ENCODE results near the gene FGF7. TPM values are rescaled to one million over a fixed set of nuclear protein-coding genes. Genes with fewer than 3 reads are reported as not detected.

FGF7 gene
- total and polyA plus RNA-seq, 2 experiments from 2014 or later: 0.03 to 0.08 TPM

DNA sequence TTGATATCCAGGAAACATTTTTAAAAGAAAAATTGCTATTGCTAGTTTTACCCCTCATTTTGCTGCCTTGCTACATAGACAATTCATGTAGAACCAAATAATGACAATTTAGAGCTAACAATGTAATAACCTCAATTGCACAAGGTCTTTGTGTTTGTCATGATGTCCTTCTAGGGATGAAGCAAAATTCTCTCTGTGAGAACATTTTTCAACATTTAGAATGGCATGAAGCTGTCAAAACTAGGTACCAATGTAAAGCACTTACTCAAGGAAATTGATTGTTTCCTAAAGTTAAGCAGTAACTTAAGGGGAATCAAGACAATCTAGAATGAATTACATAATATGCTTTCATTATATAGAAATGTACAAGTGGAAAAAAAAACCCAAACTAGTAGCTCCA lies 7.9 kb upstream of the FGF7 start:
- no peak overlapping the region for H2AFZ ChIP-seq
- no peak overlapping the region for H3K4me3 ChIP-seq
- no peaks in the 10 kb centered on the region; the same call in 2 of the 3 replicates for H3K36me3 Mint-ChIP-seq (ENCODE audit: low read depth)
- H3K27me3 Mint-ChIP-seq (ENCODE audit: insufficient read depth, low read depth, poor library complexity): peaks cover 3% of the 10 kb centered on the region
- H3K36me3 ChIP-seq (ENCODE audit: insufficient read depth): no peaks in the 10 kb centered on the region
- no peaks in the 10 kb centered on the region for H3F3A ChIP-seq (replicated peaks; ENCODE audit: low read depth)
- H3K27me3 ChIP-seq (ENCODE audit: insufficient read depth): no peaks in the 10 kb centered on the region
- H3K79me2 ChIP-seq (replicated peaks; ENCODE audit: insufficient read depth): no peaks in the 10 kb centered on the region
- no peak overlapping the region for H3K4me3 Mint-ChIP-seq
- H3K9me3 Mint-ChIP-seq: no peaks in the 10 kb centered on the region
- no peak overlapping the region for H3K27ac ChIP-seq (ENCODE audit: low read depth)
- ATAC-seq: no peak
- H3K4me2 ChIP-seq: no peak overlapping the region
- no peaks in the 10 kb centered on the region for H3K9me2 ChIP-seq (ENCODE audit: insufficient read depth)
- H4K20me1 ChIP-seq (replicated peaks; ENCODE audit: insufficient read depth): no peaks in the 10 kb centered on the region
- no peaks in the 10 kb centered on the region for H3K4me1 ChIP-seq (ENCODE audit: insufficient read depth)
- no peaks in the 10 kb centered on the region for H3K4me1 Mint-ChIP-seq
- DNase-seq (ENCODE audit: low spot score): no peak
- TF ChIP-seq CREB1 (CRISPR knock-in tag; IDR thresholded peaks at IDR 0.05; ENCODE audit: low read depth) (no peak), ZNF114 (CRISPR knock-in tag; IDR thresholded peaks at IDR 0.05) (no peak)
- TF ChIP-seq, protein P1, sequence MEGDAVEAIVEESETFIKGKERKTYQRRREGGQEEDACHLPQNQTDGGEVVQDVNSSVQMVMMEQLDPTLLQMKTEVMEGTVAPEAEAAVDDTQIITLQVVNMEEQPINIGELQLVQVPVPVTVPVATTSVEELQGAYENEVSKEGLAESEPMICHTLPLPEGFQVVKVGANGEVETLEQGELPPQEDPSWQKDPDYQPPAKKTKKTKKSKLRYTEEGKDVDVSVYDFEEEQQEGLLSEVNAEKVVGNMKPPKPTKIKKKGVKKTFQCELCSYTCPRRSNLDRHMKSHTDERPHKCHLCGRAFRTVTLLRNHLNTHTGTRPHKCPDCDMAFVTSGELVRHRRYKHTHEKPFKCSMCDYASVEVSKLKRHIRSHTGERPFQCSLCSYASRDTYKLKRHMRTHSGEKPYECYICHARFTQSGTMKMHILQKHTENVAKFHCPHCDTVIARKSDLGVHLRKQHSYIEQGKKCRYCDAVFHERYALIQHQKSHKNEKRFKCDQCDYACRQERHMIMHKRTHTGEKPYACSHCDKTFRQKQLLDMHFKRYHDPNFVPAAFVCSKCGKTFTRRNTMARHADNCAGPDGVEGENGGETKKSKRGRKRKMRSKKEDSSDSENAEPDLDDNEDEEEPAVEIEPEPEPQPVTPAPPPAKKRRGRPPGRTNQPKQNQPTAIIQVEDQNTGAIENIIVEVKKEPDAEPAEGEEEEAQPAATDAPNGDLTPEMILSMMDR (conservative IDR thresholded peaks at IDR 0.05; ENCODE audit: low read depth in 2 of 2): no peak
- no peak overlapping the region for H3K27ac Mint-ChIP-seq

DNA sequence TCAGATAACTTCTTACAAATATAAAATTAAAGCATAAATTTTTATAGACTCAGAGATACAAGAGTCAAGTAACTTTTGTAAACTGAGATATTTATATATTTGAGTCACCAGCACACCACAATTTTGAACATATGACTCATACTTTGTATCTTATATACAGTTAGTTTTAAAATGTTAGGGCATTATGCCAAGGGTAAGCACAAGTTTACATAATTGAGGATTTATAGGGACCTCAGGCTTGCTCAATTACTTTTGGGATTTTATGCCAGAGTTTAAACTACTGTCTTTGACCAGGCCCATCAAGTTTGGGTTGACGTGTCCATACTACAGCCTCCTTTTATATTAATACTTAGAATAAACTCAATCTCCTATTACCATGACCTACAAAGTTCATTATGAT lies 7.4 kb upstream of the FGF7 start:
- H3F3A ChIP-seq (replicated peaks; ENCODE audit: low read depth): no peaks in the 10 kb centered on the region
- DNase-seq (ENCODE audit: low spot score): no peak
- Mint-ChIP-seq H3K4me3 (no peak overlapping the region), H3K4me1 (no peaks in the 10 kb centered on the region), H3K27me3 (ENCODE audit: insufficient read depth, low read depth, poor library complexity) (peaks cover 3% of the 10 kb centered on the region), H3K9me3 (no peaks in the 10 kb centered on the region), H3K27ac (no peak overlapping the region), H3K36me3 (ENCODE audit: low read depth) (no peaks in the 10 kb centered on the region; the same call in 2 of the 3 replicates)
- H3K9me2 ChIP-seq (ENCODE audit: insufficient read depth): no peaks in the 10 kb centered on the region
- no peaks in the 10 kb centered on the region for H3K79me2 ChIP-seq (replicated peaks; ENCODE audit: insufficient read depth)
- H3K4me3 ChIP-seq: no peak overlapping the region
- ATAC-seq: no peak
- H3K27me3 ChIP-seq (ENCODE audit: insufficient read depth): no peaks in the 10 kb centered on the region
- no peaks in the 10 kb centered on the region for H3K36me3 ChIP-seq (ENCODE audit: insufficient read depth)
- no peak overlapping the region for H3K27ac ChIP-seq (ENCODE audit: low read depth)
- H3K4me1 ChIP-seq (ENCODE audit: insufficient read depth): no peaks in the 10 kb centered on the region
- H2AFZ ChIP-seq: no peak overlapping the region
- H3K4me2 ChIP-seq: no peak overlapping the region
- H4K20me1 ChIP-seq (replicated peaks; ENCODE audit: insufficient read depth): no peaks in the 10 kb centered on the region
- TF ChIP-seq, protein P2, sequence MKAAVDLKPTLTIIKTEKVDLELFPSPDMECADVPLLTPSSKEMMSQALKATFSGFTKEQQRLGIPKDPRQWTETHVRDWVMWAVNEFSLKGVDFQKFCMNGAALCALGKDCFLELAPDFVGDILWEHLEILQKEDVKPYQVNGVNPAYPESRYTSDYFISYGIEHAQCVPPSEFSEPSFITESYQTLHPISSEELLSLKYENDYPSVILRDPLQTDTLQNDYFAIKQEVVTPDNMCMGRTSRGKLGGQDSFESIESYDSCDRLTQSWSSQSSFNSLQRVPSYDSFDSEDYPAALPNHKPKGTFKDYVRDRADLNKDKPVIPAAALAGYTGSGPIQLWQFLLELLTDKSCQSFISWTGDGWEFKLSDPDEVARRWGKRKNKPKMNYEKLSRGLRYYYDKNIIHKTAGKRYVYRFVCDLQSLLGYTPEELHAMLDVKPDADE (IDR thresholded peaks at IDR 0.05): no peak
- TF ChIP-seq, protein P3, sequence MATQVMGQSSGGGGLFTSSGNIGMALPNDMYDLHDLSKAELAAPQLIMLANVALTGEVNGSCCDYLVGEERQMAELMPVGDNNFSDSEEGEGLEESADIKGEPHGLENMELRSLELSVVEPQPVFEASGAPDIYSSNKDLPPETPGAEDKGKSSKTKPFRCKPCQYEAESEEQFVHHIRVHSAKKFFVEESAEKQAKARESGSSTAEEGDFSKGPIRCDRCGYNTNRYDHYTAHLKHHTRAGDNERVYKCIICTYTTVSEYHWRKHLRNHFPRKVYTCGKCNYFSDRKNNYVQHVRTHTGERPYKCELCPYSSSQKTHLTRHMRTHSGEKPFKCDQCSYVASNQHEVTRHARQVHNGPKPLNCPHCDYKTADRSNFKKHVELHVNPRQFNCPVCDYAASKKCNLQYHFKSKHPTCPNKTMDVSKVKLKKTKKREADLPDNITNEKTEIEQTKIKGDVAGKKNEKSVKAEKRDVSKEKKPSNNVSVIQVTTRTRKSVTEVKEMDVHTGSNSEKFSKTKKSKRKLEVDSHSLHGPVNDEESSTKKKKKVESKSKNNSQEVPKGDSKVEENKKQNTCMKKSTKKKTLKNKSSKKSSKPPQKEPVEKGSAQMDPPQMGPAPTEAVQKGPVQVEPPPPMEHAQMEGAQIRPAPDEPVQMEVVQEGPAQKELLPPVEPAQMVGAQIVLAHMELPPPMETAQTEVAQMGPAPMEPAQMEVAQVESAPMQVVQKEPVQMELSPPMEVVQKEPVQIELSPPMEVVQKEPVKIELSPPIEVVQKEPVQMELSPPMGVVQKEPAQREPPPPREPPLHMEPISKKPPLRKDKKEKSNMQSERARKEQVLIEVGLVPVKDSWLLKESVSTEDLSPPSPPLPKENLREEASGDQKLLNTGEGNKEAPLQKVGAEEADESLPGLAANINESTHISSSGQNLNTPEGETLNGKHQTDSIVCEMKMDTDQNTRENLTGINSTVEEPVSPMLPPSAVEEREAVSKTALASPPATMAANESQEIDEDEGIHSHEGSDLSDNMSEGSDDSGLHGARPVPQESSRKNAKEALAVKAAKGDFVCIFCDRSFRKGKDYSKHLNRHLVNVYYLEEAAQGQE (IDR thresholded peaks at IDR 0.05; ENCODE audit: unreplicated experiment): no peak
- TF ChIP-seq STAT1 (IDR thresholded peaks at IDR 0.05; ENCODE audit: unreplicated experiment) (no peak), ZNF331 (CRISPR knock-in tag; IDR thresholded peaks at IDR 0.05; ENCODE audit: low read depth) (no peak), CREB1 (CRISPR knock-in tag; IDR thresholded peaks at IDR 0.05; ENCODE audit: low read depth) (no peak), POLR2AphosphoS5 (IDR thresholded peaks at IDR 0.05; ENCODE audit: low read depth) (no peak)
- TF ChIP-seq, protein P1 (conservative IDR thresholded peaks at IDR 0.05; ENCODE audit: low read depth in 2 of 2): no peak
